MM.1S (cell line): ENCODE measurements around the gene TMEM186.

ENCODE experiments used
- CTCF ChIP-seq: fragments of 300-600 bp; sonication (generic); IDR thresholded peaks from 2 replicates; pipeline ENCODE4 v1.5.1; 2016; ENCODE audit warnings: antibody characterized with exemption, low read length, mixed read lengths
- EZH2 ChIP-seq: fragments of 300-600 bp; sonication (generic); optimal IDR thresholded peaks from 2 replicates; pipeline ENCODE3; 2017; ENCODE audit warnings: low read depth, mild to moderate bottlenecking, antibody characterized with exemption, low read length, mixed read lengths
- EZH2phosphoT487 ChIP-seq: fragments of 300-600 bp; sonication (generic); IDR thresholded peaks from 2 replicates; pipeline ENCODE4 v1.6.1; 2018; ENCODE audit warnings: antibody characterized with exemption, low read length

GRCh38 chr16:8768692-8769091, 28.7 kb downstream of the TMEM186 start:
- no peak for TF ChIP-seq EZH2
- TF ChIP-seq EZH2phosphoT487, result no peak
- no peak for TF ChIP-seq CTCF
